ENCODE data around the gene VPS25. TPM values are rescaled to one million over a fixed set of nuclear protein-coding genes. Genes with fewer than 3 reads are reported as not detected.

The VPS25 gene
- total RNA-seq, 4 donors from 2014 or later, result 44.8 to 54.6 (median 53.5) TPM

DNA sequence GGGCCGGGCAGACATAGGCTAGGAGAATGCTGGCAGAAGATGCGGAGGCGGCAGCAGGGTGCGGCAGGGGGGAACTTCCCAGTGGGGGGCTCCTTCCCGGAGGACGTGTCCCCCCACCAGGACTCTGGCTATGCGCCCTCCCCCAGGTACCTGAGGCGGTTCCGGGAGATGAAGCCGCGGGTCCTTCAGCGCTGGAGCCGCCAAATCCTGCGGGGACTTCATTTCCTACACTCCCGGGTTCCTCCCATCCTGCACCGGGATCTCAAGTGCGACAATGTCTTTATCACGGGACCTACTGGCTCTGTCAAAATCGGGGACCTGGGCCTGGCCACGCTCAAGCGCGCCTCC, 10.5 kb downstream of the VPS25 start:
- ATAC-seq, result no peak
- DNase-seq, result no peak
- TF ChIP-seq, protein P1, sequence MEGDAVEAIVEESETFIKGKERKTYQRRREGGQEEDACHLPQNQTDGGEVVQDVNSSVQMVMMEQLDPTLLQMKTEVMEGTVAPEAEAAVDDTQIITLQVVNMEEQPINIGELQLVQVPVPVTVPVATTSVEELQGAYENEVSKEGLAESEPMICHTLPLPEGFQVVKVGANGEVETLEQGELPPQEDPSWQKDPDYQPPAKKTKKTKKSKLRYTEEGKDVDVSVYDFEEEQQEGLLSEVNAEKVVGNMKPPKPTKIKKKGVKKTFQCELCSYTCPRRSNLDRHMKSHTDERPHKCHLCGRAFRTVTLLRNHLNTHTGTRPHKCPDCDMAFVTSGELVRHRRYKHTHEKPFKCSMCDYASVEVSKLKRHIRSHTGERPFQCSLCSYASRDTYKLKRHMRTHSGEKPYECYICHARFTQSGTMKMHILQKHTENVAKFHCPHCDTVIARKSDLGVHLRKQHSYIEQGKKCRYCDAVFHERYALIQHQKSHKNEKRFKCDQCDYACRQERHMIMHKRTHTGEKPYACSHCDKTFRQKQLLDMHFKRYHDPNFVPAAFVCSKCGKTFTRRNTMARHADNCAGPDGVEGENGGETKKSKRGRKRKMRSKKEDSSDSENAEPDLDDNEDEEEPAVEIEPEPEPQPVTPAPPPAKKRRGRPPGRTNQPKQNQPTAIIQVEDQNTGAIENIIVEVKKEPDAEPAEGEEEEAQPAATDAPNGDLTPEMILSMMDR (IDR thresholded peaks at IDR 0.05 in 4 of 5, conservative IDR thresholded peaks at IDR 0.05 in 1 of 5), result no peak
- no peak for TF ChIP-seq POLR2A (IDR thresholded peaks at IDR 0.05)
- Histone ChIP-seq H3K4me3 (no peak overlapping the region), H3K9me3 (no peaks in the 10 kb centered on the region), H3K27ac (no peak overlapping the region), H3K36me3 (peaks cover 0 to 8% of the 10 kb centered on the region in 2 donors), H3K27me3 (peaks cover 63 to 72% (median 71%) of the 10 kb centered on the region in 3 donors), H3K4me1 (peaks cover 0 to 5% of the 10 kb centered on the region in 2 donors)
- in situ Hi-C loops (cut with MboI; ENCODE audit: low sequenced_read_pairs in 4 of 4), result no loop called here
- intact Hi-C loops (cut with DNase I; ENCODE audit: low total_unique reads), result no loop called here

DNA sequence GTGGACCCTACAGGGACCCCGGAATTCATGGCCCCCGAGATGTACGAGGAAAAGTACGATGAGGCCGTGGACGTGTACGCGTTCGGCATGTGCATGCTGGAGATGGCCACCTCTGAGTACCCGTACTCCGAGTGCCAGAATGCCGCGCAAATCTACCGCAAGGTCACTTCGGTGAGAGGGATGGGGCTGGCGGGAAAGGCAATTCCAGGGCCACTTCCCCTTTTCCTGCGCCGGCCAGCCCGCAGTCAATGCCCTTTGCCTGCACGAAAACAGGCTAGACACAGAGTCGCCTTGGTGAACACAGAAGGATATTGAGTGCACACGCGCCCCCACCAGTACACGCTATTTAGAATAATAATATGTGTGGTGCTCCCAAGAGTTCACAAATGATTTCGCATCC, 11.2 kb downstream of the VPS25 start:
- H3K27ac ChIP-seq, result no peak overlapping the region
- no peak overlapping the region for H3K4me3 ChIP-seq
- no peak for TF ChIP-seq POLR2A (IDR thresholded peaks at IDR 0.05)
- peaks cover 63 to 72% (median 71%) of the 10 kb centered on the region in 3 donors for H3K27me3 ChIP-seq
- DNase-seq (no peak), ATAC-seq (no peak)
- in situ Hi-C loops (cut with MboI; ENCODE audit: low sequenced_read_pairs in 4 of 4) (no loop called here), intact Hi-C loops (cut with DNase I; ENCODE audit: low total_unique reads) (no loop called here)
- H3K9me3 ChIP-seq, result no peaks in the 10 kb centered on the region
- peaks cover 0 to 2% of the 10 kb centered on the region in 2 donors for H3K36me3 ChIP-seq
- H3K4me1 ChIP-seq, result peaks cover 0 to 5% of the 10 kb centered on the region in 2 donors

DNA sequence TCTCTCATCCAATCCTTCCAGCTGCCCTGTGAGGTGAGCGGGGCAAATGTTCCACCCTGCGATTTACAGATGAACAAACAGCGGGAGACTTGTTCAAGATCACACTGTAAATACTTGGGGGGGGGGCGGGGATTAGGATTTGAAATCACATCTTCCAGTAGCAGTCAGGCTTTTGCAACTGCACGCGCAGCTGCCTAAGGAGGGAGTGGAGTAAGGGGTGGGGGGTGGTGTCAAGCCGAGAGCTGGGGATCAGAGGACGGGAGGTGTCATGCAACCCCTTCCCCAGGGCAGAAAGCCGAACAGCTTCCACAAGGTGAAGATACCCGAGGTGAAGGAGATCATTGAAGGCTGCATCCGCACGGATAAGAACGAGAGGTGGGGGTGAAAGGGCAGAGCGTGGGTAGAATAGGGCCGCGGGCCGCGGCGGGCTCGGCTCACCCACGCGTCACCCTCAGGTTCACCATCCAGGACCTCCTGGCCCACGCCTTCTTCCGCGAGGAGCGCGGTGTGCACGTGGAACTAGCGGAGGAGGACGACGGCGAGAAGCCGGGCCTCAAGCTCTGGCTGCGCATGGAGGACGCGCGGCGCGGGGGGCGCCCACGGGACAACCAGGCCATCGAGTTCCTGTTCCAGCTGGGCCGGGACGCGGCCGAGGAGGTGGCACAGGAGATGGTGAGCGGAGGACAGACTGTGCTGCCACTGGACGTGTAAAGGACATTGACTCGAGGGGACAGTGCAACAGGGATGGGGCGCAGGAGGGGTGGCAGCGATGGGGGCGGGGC, 11.8 kb downstream of the VPS25 start:
- H3K4me1 ChIP-seq, result peaks cover 0 to 5% of the 10 kb centered on the region in 2 donors
- no peak for TF ChIP-seq POLR2A (IDR thresholded peaks at IDR 0.05)
- TF ChIP-seq, protein P1 (IDR thresholded peaks at IDR 0.05 in 4 of 5, conservative IDR thresholded peaks at IDR 0.05 in 1 of 5), result no peak
- H3K4me3 ChIP-seq, result no peak overlapping the region
- DNase-seq (no peak), ATAC-seq (no peak)
- in situ Hi-C loops (cut with MboI; ENCODE audit: low sequenced_read_pairs in 4 of 4) (no loop called here), intact Hi-C loops (cut with DNase I; ENCODE audit: low total_unique reads) (no loop called here)
- H3K27me3 ChIP-seq, result peaks cover 63 to 71% (median 71%) of the 10 kb centered on the region in 3 donors
- H3K9me3 ChIP-seq, result no peaks in the 10 kb centered on the region
- H3K27ac ChIP-seq, result no peak overlapping the region
- H3K36me3 ChIP-seq, result no peaks in the 10 kb centered on the region

DNA sequence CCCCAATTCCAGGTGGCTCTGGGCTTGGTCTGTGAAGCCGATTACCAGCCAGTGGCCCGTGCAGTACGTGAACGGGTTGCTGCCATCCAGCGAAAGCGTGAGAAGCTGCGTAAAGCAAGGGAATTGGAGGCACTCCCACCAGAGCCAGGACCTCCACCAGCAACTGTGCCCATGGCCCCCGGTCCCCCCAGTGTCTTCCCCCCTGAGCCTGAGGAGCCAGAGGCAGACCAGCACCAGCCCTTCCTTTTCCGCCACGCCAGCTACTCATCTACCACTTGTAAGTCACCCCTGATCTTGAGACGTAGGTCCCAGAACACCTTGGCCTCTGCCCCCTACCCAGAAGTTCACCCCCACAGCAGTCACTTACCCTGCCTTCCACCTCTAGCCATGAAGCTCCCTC, 14.0 kb downstream of the VPS25 start:
- Histone ChIP-seq H3K4me1 (peaks cover 0 to 2% of the 10 kb centered on the region in 2 donors), H3K27ac (no peak overlapping the region), H3K4me3 (no peak overlapping the region), H3K27me3 (peaks cover 45 to 53% (median 53%) of the 10 kb centered on the region in 3 donors), H3K9me3 (no peaks in the 10 kb centered on the region), H3K36me3 (no peaks in the 10 kb centered on the region)
- DNase-seq, result no peak
- intact Hi-C loops (cut with DNase I; ENCODE audit: low total_unique reads), result no loop called here
- ATAC-seq, result no peak
- in situ Hi-C loops (cut with MboI; ENCODE audit: low sequenced_read_pairs in 4 of 4), result no loop called here
- TF ChIP-seq, protein P1 (IDR thresholded peaks at IDR 0.05 in 4 of 5, conservative IDR thresholded peaks at IDR 0.05 in 1 of 5), result no peak
- no peak for TF ChIP-seq POLR2A (IDR thresholded peaks at IDR 0.05)

DNA sequence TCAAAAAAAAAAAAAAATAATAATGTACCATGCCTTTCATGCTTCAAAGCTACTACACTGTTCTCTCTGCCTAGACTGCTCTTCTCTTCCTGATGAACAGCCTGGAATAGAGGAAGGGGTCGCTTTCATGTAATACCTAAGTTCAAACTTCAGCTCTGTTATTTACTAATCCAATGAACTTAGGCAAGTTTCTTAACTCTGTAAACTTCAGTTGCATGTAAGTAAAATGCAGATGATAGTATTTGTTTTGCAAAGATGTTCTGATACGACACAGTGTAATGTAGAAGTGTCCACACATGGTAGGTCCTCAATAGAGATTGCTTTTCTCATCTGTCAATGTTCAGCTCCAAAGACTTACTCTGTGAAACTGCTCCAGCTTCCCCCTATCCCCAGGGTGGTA, 18.7 kb downstream of the VPS25 start:
- DNase-seq (no peak), ATAC-seq (no peak)
- peaks cover 4 to 6% of the 10 kb centered on the region in 2 donors for H3K4me1 ChIP-seq
- H3K4me3 ChIP-seq, result no peak overlapping the region
- in situ Hi-C loops (cut with MboI; ENCODE audit: low sequenced_read_pairs in 4 of 4), result no loop called here
- intact Hi-C loops (cut with DNase I; ENCODE audit: low total_unique reads), result no loop called here
- H3K36me3 ChIP-seq, result peaks cover 0 to 5% of the 10 kb centered on the region in 2 donors
- H3K27me3 ChIP-seq, result peaks cover 0 to 12% (median 6%) of the 10 kb centered on the region in 3 donors
- H3K9me3 ChIP-seq, result no peaks in the 10 kb centered on the region
- no peak overlapping the region for H3K27ac ChIP-seq
- TF ChIP-seq, protein P1 (IDR thresholded peaks at IDR 0.05 in 4 of 5, conservative IDR thresholded peaks at IDR 0.05 in 1 of 5), result no peak
- TF ChIP-seq POLR2A (IDR thresholded peaks at IDR 0.05), result no peak

Measured in gastrocnemius medialis (tissue), 4 donors.